ENCODE data around the gene ARHGAP19.
A peak's percentile ranks its signal among the peaks of the same experiment; 100 is the strongest.
"Not testable (repeated sequence)": the region's sequence is repeated elsewhere in the genome, so short reads cannot be mapped to it uniquely, and the experiment has no call there.

The ARHGAP19 gene

DNA sequence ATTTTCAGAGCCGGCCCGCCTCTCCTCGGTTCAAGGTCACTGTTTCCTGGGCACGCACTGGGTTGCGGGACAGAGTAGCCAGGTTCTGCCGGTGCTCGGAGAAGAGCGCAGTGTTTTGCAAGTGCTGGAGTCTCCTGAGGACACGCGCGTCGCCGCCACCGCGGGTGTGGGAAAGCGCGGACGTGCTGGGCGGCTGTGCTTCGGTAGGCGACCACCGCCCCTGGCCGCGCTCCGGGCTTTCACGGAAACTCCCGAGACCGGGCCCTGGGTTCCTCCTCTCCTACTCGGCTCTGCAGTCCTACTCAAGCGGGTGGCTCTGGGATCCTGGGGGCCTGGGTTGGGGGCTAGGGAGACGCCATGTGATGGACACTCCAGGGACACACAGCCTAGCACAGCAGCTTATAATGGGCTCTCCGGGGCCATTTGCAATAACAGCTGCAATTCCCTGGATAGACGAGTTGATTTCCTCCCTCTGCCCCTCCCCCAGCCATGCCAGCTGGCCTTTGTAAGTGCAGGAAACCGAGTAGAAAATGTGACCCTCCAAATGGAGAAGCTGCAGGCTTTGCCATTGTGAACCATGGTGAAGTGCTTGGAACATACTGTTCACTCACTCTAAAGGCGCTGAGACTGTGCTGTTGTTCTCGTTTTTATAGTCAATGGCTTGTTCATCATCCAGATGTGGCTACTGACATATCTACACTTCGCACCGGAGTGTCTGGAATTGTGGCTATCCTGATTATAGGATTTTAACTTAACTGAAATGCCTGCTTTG lies 28.8 kb upstream of the ARHGAP19 start:
- DNase-seq, result no peak

DNA sequence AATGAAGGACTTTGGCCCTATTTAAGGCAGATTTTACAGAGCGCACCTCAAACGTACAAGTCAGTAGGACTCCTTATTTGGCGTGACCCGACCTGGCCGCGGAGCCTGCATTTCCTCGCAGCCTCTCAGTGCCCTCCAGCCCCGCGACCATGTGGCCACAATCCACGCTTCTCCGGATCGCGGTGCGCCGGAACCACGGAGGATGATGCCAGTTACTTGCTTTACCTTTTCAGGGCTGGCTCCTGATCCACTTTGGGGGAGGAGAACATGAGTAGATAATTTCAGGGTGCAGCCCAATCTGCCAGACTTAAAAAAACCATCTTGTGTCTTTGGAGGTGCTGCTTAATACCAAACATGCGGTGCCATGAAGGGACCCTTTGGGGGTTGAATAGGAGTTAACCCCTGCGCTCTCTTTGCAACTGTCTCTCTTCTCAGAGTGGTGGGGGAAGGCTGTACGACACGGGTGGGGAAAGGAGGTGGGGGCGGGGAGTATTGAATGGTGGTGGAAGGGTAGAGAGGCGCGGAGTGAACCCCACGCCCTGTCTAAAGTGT lies 28.1 kb upstream of the ARHGAP19 start:
- DNase-seq, result no peak

DNA sequence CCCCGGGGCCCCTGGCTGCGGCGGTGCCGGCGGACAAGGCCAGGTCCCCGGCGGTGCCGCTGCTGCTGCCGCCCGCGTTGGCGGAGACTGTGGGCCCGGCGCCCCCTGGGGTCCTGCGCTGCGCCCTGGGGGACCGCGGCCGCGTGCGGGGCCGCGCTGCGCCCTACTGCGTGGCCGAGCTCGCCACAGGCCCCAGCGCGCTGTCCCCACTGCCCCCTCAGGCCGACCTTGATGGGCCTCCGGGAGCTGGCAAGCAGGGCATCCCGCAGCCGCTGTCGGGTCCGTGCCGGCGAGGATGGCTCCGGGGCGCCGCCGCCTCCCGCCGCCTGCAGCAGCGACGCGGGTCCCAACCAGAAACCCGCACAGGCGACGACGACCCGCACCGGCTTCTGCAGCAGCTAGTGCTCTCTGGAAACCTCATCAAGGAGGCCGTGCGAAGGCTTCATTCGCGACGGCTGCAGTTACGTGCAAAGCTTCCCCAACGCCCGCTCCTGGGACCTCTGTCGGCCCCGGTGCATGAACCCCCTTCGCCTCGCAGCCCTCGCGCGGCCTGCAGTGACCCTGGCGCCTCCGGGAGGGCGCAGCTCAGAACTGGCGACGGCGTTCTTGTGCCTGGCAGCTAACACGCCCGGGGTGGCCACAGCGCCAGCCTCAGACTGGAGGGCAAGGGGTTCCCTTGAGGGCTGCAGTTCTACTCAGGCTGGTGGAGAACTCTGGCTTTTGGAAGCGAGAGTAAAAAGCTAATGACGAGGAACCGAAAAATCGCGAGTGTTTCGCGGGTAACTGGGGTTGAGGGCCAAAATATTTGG lies 27.4 kb upstream of the ARHGAP19 start:
- no peak for DNase-seq

DNA sequence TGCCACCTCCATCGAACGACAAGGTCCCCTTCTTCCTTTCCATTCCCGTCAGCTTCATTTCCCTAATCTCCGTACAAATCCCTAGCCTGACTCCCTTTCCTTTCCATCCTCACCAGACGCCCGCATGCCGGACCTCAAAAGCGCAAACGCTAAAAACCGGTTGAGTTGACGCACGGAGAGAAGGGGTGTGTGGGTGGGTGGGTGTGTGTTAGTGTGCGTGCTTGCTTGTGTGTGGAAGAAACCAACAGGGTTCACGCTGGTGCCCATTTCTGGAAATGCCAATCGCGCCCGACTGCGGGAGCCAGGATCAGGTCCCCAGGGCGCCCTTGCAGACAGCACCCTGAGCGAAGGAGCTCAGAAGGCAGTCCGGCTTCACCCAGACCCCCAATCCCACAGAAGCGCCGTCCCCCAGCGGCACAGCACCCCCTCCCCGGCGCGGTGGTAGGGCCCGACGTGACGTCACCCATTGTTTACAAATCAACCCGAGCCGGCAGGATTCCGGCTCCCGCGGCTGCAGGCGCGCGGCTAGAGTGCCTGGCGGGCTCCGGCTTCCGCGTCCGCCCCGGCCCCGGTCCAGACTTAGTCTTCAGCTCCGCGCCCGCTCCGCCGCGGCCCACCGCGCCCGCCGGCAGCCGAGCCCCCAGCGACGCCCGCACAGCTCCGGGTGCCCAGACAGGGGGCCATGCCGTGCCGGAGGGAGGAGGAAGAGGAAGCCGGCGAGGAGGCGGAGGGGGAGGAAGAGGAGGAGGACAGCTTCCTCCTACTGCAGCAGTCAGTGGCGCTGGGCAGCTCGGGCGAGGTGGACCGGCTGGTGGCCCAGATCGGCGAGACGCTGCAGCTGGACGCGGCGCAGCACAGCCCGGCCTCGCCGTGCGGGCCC lies 26.6 kb upstream of the ARHGAP19 start, which contains the start of gene FRAT1:
Gene FRAT1, plus strand, starts transcription at position 500 of the 880 bp plus-strand sequence. Its CDS starts 183 bp downstream, at position 683.
- peak; percentile 86 for DNase-seq

DNA sequence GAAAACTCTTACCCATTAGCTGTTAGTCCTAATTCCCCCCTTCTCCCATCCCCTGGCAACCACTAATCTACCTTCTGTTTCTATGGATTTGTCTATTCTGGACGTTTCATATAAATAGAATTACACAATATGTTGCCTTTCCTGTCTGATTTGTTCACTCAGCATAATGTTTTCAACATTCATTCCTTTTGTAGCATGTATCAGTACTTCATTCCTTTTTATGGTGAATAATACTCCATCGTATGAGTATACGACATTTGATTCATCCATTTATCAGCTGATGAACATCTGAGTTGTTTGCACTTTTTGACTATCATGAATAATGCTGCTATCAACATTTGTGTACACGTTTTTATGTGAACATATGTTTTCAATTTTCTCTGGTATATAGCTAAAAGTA lies 22.2 kb upstream of the ARHGAP19 start:
- DNase-seq, result no peak

DNA sequence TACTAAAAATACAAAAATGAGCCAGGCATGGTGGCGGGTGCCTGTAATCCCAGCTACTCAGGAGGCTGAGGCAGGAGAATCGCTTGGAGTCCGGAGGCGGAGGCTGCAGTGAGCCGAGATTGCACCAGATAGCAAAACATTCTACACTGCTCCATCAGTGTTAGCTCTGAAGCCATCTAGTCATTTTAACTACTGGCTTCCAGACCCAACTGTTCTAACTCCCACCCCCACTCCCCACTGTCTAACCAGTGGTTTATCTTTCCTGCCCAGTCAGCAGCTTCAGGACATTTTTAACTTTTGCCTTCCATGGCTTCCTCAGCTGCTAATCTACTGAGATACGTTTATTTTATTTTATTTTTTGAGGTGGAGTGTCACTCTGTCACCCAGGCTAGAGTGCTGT lies 20.5 kb upstream of the ARHGAP19 start:
- no peak for DNase-seq

DNA sequence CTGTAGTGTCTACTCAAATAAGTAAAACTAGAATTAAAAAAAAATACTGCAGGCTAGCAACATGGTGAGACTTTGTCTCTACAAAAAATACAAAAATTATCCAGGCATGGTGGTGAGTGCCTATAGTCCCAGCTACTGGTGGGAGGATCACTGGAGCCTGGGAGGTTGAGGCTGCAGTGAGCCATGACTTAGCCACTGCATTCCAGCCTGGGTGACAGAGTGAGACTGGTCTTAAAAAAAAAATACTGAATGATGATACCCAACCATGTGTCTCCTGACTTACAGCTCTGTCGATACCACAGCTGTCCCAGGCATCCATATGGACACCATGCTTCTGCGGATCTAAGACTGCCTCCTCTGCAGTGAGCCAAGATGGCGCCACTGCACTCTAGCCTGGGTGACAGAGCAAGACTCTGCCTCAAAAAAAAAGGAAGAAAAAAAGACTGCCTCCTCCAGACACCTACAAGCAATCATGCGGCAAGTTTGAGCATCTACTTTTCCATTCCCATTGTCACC lies 18.7 kb upstream of the ARHGAP19 start:
- DNase-seq, result no peak

DNA sequence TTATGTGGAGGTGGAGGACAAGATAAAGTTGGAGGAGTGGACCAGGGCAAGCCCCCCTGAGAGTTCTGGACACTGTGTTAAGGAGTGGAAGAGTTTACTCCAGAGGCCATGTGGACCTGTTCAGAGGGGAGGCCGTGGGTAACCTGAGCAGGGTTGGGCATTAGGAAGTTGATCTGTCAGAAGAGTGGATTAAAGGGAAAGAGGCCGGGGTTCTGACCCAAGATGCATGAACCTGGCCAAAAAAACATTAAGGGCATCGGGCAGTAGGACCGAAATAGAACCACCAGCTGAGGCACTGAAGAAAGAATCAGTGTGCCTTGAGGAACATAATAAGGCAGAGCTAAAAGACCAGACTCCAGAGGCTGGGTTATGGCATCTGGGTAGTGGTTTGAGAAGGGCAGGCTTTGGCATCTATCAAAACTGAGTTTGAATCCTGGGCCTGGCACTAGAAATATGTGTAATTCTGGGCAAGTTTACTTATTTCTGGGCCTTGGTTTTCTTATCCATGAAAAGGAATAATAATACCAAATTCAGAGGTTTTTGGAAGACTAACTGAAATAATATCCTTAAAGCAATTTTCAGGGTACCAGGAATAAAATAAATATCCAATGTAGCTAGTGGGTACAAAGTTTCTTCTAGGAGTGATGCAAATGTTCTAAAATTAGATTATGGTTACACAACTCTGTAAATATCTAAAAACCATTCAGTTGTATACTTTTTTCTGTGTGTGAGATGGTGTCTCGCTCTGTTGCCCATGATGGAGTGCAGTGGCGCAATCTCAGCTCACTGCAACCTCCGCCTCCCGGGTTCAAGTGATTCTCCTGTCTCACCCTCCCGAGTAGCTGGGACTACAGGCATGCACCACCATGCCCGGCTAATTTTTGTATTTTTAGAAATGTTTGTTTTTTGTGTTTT lies 15.7 kb upstream of the ARHGAP19 start:
- no peak for DNase-seq

DNA sequence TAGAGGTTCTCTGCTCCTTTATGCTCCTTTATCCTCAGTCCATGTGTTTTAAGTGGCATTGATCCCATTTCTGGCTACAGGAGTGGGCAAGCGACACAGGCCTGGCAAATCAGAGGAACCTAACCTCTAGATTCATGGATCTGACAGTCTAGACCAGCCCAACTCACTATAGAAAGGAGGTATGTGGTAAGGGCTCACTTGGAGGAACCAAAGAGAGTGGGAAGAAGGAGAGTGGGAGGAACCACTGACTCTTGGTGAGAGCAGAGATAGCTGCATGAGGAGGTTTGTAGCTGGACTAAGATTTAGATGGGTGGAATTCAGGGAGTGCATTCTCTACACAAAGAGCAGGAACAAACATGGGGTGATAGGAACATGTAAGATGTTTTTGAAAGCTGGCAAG lies 15.0 kb upstream of the ARHGAP19 start:
- no peak for DNase-seq

DNA sequence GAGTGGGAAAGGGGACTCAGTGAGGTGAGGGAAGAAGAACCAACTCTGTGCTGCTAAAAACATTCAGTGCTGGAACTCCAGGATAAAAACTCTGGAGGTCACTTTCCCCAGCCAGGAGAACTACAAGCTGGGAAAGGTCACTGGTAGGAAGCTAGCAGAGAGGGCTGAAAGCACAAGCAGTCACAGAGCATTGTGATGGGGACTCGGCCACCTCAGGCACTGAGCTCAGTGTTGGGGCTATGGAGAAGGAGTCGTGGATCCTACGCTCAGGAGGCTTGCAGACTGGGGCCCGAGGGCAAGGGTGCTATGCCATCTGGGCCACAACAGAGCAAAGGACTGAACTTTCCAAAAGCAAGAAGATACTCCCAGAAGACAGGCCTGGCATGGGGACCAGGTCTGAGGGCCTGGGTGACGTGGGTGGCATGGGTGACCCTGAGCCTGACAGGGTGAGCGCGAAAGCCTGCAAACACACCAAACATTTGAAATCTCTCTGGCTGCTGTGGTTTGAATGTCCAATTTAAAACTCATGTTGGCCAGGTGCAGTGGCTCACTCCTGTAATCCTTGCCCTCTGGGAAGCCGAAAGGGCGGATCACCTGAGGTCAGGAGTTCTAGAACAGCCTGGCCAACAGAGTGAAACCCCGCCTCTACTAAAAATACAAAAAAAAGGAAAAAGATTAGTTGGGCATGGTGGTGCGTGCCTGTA lies 9.8 kb upstream of the ARHGAP19 start:
- no peak for DNase-seq

DNA sequence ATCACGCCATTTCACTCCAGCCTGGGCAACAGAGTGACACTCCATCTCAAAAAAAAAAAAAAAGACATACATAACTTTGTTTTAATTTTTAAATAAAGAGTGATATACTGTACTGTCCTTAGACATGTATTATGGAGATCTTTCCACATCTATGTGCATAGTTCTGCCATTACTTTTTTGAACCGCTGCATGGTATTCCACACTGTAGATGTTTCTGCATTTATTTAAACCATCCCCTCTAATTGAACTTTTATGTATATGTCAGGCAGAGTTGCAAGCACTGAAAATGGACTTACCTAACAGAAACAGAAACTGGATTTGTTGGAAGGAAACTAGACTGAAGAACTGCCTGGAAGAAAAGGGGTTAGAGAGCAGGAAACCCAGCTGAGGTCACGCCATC lies 8.5 kb upstream of the ARHGAP19 start:
- no peak for DNase-seq

DNA sequence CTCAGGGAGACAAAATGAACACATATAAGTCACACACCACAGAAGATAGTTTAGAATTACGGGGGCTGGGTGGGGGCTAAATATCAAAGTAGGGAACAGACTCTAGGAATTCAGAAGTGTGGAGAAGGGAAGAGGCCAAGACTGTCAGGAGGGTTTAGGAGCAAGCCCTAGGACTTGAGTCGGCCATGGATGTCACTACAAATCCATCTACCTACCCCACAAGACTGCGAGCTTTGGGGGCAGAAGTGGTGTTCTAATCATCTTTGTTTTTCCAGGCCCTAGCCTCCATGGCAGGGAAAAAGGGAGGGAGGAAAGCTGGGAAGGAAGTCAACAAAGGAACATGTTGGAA lies 5.8 kb upstream of the ARHGAP19 start:
- DNase-seq, result no peak

DNA sequence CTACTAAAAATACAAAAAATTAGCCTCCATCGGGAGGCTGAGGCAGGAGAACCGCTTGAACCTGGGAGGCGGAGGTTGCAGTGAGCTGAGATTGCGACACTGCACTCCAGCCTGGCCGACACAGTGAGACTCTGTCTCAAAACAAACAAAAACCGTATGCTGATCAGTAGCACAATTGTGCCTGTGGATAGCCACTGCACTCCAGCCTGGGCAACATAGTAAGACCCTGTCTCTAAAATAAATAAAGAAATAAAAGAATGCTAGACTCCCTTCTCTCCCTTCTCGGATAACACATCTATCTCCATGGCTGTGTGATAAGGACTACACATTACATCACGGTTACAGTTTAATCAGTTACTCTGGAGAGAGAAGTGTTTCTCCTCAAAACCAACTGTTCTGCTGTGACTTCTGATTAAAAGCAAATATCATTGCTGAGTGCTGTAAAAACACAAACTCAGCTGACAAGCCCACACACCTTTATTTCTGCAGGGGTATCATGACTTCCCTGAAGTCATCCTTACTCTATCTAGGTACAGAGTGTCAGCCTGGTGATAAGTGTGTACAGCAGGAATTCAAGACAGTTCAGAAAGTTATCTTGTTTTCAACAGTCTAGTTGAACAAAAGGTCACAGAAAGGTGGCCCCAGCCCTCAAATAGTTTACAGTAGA lies 5.3 kb upstream of the ARHGAP19 start:
- DNase-seq, result no peak

DNA sequence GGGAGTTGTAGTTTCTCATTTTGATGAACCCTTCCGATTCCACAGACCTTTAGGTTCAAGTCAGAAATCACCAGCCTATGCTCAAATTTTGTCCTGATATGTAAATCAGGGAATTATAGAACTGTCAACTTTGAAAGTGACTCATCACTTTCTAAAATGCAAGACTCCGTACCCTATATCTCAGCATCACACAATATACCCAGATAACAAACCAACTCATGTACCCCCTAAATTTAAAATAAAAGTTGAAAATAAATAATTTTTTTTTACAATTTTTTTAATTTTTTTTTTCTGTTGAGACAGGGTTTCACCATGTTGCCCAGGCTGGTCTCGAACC lies 393 bp upstream of the ARHGAP19 start:
- no peak for DNase-seq

DNA sequence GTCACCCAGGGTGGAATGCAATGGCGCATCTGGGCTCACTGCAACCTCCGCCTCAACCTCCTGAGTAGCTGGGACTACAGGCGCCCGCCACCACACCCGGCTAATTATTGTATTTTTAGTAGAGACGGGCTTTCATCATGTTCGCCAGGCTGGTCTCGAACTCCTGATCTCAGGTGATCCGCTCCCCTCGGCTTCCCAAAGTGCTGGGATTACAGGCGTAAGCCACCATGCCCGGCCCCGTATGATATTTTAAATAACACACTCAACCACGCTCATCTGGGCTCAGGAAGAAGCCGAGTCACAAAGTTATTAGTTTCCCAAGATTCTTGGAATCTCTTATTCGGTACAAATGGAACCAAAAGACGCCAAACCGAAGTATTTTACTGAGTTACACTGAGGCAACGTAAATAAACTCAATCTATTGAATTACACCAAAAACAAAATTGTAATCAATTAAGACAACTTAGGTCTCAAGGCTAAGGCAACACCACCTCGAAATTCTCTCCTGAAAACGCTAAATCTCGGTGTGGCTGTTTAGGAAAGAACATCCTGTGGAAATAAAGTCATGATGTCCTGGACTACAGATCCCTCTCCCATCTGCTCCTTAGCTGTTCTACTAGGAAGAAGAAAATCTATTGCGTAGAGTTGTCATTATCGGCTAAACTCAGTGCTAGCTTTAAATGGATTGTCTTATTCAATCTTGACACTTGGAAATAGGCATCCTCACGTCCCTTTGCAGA lies 910 bp downstream of the ARHGAP19 start:
- DNase-seq, result no peak

DNA sequence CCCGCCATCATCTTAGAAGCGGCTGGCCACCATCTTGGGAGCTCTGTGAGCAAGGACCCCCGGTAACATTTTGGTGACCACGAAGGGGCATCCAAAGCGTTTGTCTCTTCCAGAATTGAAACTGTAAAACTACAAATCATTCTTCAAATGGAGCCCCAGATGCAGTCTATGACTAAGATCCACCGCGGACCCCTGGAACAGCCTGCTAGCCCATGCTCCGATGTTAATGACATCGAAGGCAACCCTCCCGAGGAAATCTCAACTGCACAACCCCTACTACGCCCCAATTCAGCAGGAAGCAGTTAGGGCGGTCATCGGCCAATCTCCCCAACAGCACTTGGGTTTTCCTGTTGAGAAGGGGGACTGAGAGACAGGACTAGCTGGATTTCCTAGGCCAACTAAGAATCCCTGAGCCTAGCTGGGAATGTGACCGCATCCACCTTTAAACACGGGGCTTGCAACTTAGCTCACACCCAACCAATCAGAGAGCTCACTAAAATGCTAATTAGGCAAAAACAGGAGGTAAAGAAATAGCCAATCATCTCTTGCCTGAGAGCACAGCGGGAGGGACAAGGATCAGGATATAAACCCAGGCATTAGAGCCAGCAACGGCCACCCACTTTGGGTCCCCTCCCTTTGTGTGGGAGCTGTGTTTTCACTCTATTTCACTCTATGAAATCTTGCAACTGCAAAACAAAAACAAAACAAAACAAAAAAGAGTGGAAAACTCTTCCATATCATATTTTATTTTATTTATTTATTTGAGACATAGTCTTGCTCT lies 1.7 kb downstream of the ARHGAP19 start:
- DNase-seq, result not testable (repeated sequence)

DNA sequence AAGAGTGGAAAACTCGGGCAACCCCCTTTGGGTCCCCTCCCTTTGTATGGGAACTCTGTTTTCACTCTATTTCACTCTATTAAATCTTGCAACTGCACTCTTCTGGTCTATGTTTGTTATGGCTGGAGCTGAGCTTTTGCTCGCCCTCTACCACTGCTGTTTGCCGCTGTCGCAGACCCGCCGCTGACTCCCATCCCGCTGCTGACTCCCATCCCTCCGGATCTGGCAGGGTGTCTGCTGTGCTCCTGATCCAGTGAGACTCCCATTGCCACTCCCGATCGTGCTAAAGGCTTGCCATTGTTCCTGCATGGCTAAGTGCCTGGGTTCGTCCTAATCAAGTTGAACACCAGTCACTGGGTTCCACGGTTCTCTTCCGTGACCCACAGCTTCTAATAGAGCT lies 2.4 kb downstream of the ARHGAP19 start:
- not testable (repeated sequence) for DNase-seq

DNA sequence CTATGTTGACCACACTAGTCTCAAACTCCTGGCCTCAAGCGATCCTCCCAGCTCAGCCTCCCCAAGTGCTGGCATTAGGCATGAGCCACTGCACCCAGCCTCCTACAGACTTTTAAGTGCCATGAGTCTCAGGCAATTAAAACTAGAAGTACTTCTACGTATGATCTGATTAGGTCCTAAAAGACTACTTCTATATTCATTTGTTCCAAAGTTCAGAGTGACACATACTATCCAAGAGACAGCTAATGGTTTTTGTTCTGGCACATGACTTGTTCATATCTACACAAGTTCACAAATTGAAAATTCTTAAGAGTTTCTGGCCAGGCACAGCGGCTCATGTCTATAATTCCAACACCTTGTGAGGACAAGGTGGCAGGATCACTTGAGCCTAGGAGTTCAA lies 11.7 kb downstream of the ARHGAP19 start:
- no peak for DNase-seq
